HepG2 (cell line): ENCODE results near the gene AHSG. TPM values are rescaled to one million over a fixed set of nuclear protein-coding genes. Genes with fewer than 3 reads are reported as not detected.

ENCODE experiments used
- ATF7 ChIP-seq, 2 experiments: fragments of 450-650 bp in 1 of 2; sonication (generic) in 1 of 2; formaldehyde crosslinking in 1 of 2; IDR thresholded peaks; 2 replicates each; pipeline versions ENCODE4 v1.4.0 to v1.6.1; 2016 to 2020; ENCODE audit warnings: antibody characterized with exemption in 1 of 2, mild to moderate bottlenecking in 1 of 2, missing genetic modification reagents in 1 of 2
- MAZ ChIP-seq, 2 experiments: sonication (generic) in 1 of 2; formaldehyde crosslinking in 1 of 2; IDR thresholded peaks; 2 replicates each; pipeline versions ENCODE4 v1.5.0 to v1.6.1; 2012 to 2020; ENCODE audit warnings: low read depth in 2 of 2, mild to moderate bottlenecking in 2 of 2, borderline replicate concordance in 1 of 2, improper control_type of control experiment in 1 of 2, low read length in 1 of 2, missing genetic modification reagents in 1 of 2, moderate library complexity in 1 of 2
- MIXL1 ChIP-seq: IDR thresholded peaks from 2 replicates; pipeline ENCODE4 v1.6.1; 2016
- NR2F1 ChIP-seq, 2 experiments: fragments of 450-650 bp in 1 of 2; formaldehyde crosslinking in 1 of 2; IDR thresholded peaks; 2 replicates each; pipeline versions ENCODE4 v1.5.0 to v1.6.1; 2016 to 2020; ENCODE audit warnings: mild to moderate bottlenecking in 1 of 2, missing compliant biosample characterization in 1 of 2, missing genetic modification reagents in 1 of 2, moderate library complexity in 1 of 2
- POLR2G ChIP-seq: fragments of 200-400 bp; formaldehyde crosslinking; IDR thresholded peaks from 2 replicates; pipeline ENCODE4 v1.6.1; 2018; ENCODE audit warnings: mild to moderate bottlenecking, low read depth, low read length, moderate library complexity
- PRMT3 ChIP-seq: sonication (generic); formaldehyde crosslinking; IDR thresholded peaks from 2 replicates; pipeline ENCODE4 v1.8.1; 2022; ENCODE audit warnings: low read depth, mild to moderate bottlenecking, moderate library complexity, missing genetic modification reagents, borderline replicate concordance
- ZFP36 ChIP-seq: fragments of 150-350 bp; IDR thresholded peaks from 2 replicates; pipeline ENCODE4 v1.6.1; 2018; ENCODE audit warnings: borderline replicate concordance, low read length, low read depth; ENCODE audit not compliant: partially characterized antibody
- ZFP37 ChIP-seq: sonication (generic); formaldehyde crosslinking; IDR thresholded peaks from 2 replicates; pipeline ENCODE4 v1.4.0; 2020; ENCODE audit warnings: missing genetic modification reagents, borderline replicate concordance
- ZKSCAN8 ChIP-seq: IDR thresholded peaks from 2 replicates; pipeline ENCODE4 v1.6.1; 2016; ENCODE audit warnings: borderline replicate concordance, missing genetic modification reagents, missing compliant biosample characterization
- ZNF160 ChIP-seq: sonication (generic); formaldehyde crosslinking; IDR thresholded peaks from 2 replicates; pipeline ENCODE4 v1.8.0; 2022; ENCODE audit warnings: mild to moderate bottlenecking, inconsistent platforms, missing genetic modification reagents
- ZNF20 ChIP-seq: sonication (generic); formaldehyde crosslinking; IDR thresholded peaks from 2 replicates; pipeline ENCODE4 v1.4.0; 2020; ENCODE audit warnings: mild to moderate bottlenecking, moderate library complexity, missing genetic modification reagents
- ZNF24 ChIP-seq: fragments of 450-650 bp; IDR thresholded peaks from 2 replicates; pipeline ENCODE4 v1.6.1; 2017; ENCODE audit warnings: antibody characterized with exemption, mild to moderate bottlenecking
- ZNF329 ChIP-seq: sonication (generic); formaldehyde crosslinking; IDR thresholded peaks from 2 replicates; pipeline ENCODE4 v1.9.0; 2021; ENCODE audit warnings: low read depth, mild to moderate bottlenecking, missing genetic modification reagents
- ZNF441 ChIP-seq: sonication (generic); formaldehyde crosslinking; IDR thresholded peaks from 2 replicates; pipeline ENCODE4 v1.7.0; 2021; ENCODE audit warnings: missing genetic modification reagents, borderline replicate concordance
- ZNF709 ChIP-seq: sonication (generic); formaldehyde crosslinking; IDR thresholded peaks from 2 replicates; pipeline ENCODE4 v1.5.0; 2020; ENCODE audit warnings: mild to moderate bottlenecking, missing genetic modification reagents
- polyA plus RNA-seq, 8 experiments: library from polyadenylated mRNA; depleted of rRNA in 3 of 8; stranded (reverse) in 7 of 8; unstranded in 1 of 8; fragments of >200 nt; fragmentation: Illumina TruSeq in 4 of 8; extraction: Trizol in 4 of 8; gene quantifications; 2 replicates each; pipeline versions ENCODE4 v1.2.1 to v1.2.3, GENCODE V29; 2011 to 2016; ENCODE audit warnings: low read depth in 4 of 8, missing spikeins in 1 of 8, mixed read lengths in 1 of 8; ENCODE audit not compliant: insufficient read depth in 1 of 8
- total RNA-seq, 5 experiments: library from RNA; depleted of rRNA; stranded (reverse); fragments of >200 nt; fragmentation: Illumina TruSeq; extraction: Trizol; gene quantifications; 2 replicates each; pipeline ENCODE4 v1.2.3, GENCODE V29; 2016; ENCODE audit warnings: low read depth in 1 of 5
- TF ChIP-seq, protein P1 (sequence below): sonication (generic); formaldehyde crosslinking; IDR thresholded peaks from 2 replicates; pipeline ENCODE4 v1.8.0; 2022; ENCODE audit warnings: missing genetic modification reagents, mild to moderate bottlenecking, moderate library complexity, borderline replicate concordance
- TF ChIP-seq, protein P2 (sequence below): sonication (generic); formaldehyde crosslinking; IDR thresholded peaks from 2 replicates; pipeline ENCODE4 v1.8.0; 2022; ENCODE audit warnings: mild to moderate bottlenecking, missing genetic modification reagents; ENCODE audit not compliant: insufficient replicate concordance
- TF ChIP-seq, protein P3 (sequence below): sonication (generic); formaldehyde crosslinking; IDR thresholded peaks from 2 replicates; pipeline ENCODE4 v1.4.0; 2020; ENCODE audit warnings: mild to moderate bottlenecking, missing genetic modification reagents
- TF ChIP-seq, protein P4 (sequence below): sonication (generic); formaldehyde crosslinking; IDR thresholded peaks from 2 replicates; pipeline ENCODE4 v1.5.0; 2020; ENCODE audit warnings: mild to moderate bottlenecking, low read depth, missing genetic modification reagents, borderline replicate concordance
- TF ChIP-seq, protein P5 (sequence below): sonication (generic); formaldehyde crosslinking; IDR thresholded peaks from 2 replicates; pipeline ENCODE4 v1.8.0; 2022; ENCODE audit warnings: mild to moderate bottlenecking, missing genetic modification reagents, borderline replicate concordance

Gene AHSG
- total and polyA plus RNA-seq, 2 of the 13 experiments (the other 11 are each of a cell fraction or from before 2014, with no cell fraction given) = 2,043 to 19,152 TPM

DNA sequence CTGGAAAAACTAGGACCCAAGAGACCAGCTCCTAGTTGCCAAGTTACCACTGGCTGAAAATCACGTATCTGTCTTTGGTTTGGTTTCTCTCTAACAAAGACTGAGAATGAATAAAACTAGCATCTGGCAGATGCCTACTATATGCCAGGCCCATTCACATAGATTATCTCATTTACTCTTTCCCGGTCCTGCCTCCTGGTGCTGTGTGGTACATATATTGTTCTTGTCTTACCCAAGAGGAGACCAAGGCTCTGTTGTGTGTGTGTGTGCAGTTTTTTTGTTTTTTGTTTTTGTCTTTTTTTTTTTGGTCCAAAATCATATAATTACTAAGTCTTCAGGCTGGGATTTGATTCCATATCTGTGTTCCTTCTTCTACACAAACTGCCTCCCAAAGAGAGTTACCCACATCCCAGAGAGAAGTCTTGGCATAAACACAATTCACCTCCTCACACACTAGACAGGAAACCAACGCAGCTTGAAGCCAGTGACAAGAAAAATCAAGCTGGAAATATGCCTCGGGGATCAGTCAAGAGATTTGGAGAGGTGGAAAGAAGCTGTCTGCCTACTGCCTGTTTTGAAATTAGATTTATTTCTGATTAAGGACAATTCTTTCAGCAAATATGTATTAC, 891 bp downstream of the AHSG start (continued):
- TF ChIP-seq, protein P1, sequence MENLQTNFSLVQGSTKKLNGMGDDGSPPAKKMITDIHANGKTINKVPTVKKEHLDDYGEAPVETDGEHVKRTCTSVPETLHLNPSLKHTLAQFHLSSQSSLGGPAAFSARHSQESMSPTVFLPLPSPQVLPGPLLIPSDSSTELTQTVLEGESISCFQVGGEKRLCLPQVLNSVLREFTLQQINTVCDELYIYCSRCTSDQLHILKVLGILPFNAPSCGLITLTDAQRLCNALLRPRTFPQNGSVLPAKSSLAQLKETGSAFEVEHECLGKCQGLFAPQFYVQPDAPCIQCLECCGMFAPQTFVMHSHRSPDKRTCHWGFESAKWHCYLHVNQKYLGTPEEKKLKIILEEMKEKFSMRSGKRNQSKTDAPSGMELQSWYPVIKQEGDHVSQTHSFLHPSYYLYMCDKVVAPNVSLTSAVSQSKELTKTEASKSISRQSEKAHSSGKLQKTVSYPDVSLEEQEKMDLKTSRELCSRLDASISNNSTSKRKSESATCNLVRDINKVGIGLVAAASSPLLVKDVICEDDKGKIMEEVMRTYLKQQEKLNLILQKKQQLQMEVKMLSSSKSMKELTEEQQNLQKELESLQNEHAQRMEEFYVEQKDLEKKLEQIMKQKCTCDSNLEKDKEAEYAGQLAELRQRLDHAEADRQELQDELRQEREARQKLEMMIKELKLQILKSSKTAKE (CRISPR knock-in tag) = peak; percentile 40; the same call in 1 of the 2 replicates
- peak; percentile 34; the same call in 1 of the 2 replicates for TF ChIP-seq MIXL1 (CRISPR knock-in tag)
- TF ChIP-seq, protein P2, sequence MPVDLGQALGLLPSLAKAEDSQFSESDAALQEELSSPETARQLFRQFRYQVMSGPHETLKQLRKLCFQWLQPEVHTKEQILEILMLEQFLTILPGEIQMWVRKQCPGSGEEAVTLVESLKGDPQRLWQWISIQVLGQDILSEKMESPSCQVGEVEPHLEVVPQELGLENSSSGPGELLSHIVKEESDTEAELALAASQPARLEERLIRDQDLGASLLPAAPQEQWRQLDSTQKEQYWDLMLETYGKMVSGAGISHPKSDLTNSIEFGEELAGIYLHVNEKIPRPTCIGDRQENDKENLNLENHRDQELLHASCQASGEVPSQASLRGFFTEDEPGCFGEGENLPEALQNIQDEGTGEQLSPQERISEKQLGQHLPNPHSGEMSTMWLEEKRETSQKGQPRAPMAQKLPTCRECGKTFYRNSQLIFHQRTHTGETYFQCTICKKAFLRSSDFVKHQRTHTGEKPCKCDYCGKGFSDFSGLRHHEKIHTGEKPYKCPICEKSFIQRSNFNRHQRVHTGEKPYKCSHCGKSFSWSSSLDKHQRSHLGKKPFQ (CRISPR knock-in tag) = peak; percentile 20
- no peak for TF ChIP-seq ZNF24
- peak; percentile 63 for TF ChIP-seq POLR2G
- 0 out of 2 replicates have a peak, but pooled peaks have one; percentile 33 for TF ChIP-seq ZNF20 (CRISPR knock-in tag)
- TF ChIP-seq ZKSCAN8 (CRISPR knock-in tag) = no peak
- no peak for TF ChIP-seq ZNF329 (CRISPR knock-in tag)
- TF ChIP-seq ZNF160 (CRISPR knock-in tag) = peak; percentile 3; the same call in 1 of the 2 replicates
- no peak for TF ChIP-seq PRMT3 (CRISPR knock-in tag)
- TF ChIP-seq, protein P3, sequence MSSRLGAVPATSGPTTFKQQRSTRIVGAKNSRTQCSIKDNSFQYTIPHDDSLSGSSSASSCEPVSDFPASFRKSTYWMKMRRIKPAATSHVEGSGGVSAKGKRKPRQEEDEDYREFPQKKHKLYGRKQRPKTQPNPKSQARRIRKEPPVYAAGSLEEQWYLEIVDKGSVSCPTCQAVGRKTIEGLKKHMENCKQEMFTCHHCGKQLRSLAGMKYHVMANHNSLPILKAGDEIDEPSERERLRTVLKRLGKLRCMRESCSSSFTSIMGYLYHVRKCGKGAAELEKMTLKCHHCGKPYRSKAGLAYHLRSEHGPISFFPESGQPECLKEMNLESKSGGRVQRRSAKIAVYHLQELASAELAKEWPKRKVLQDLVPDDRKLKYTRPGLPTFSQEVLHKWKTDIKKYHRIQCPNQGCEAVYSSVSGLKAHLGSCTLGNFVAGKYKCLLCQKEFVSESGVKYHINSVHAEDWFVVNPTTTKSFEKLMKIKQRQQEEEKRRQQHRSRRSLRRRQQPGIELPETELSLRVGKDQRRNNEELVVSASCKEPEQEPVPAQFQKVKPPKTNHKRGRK (CRISPR knock-in tag) = 0 out of 2 replicates have a peak, but pooled peaks have one; percentile 13
- TF ChIP-seq ZFP37 (CRISPR knock-in tag) = peak; percentile 55; the same call in 1 of the 2 replicates
- peak; percentile 6; the same call in 1 of the 2 replicates for TF ChIP-seq ZNF441 (CRISPR knock-in tag)
- TF ChIP-seq, protein P4, sequence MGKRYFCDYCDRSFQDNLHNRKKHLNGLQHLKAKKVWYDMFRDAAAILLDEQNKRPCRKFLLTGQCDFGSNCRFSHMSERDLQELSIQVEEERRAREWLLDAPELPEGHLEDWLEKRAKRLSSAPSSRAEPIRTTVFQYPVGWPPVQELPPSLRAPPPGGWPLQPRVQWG (CRISPR knock-in tag) = 0 out of 2 replicates have a peak, but pooled peaks have one; percentile 62
- TF ChIP-seq, protein P5, sequence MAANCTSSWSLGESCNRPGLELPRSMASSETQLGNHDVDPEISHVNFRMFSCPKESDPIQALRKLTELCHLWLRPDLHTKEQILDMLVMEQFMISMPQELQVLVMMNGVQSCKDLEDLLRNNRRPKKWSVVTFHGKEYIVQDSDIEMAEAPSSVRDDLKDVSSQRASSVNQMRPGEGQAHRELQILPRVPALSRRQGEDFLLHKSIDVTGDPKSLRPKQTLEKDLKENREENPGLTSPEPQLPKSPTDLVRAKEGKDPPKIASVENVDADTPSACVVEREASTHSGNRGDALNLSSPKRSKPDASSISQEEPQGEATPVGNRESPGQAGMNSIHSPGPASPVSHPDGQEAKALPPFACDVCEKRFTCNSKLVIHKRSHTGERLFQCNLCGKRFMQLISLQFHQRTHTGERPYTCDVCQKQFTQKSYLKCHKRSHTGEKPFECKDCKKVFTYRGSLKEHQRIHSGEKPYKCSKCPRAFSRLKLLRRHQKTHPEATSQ = 0 out of 2 replicates have a peak, but pooled peaks have one; percentile 1
- no peak for TF ChIP-seq ZFP36
- TF ChIP-seq NR2F1 (CRISPR knock-in tag; IDR thresholded peaks at IDR 0.05) = no peak
- TF ChIP-seq ZNF709 (CRISPR knock-in tag) = no peak
- TF ChIP-seq ATF7 (IDR thresholded peaks at IDR 0.05) = no peak
- no peak for TF ChIP-seq ATF7 (CRISPR knock-in tag; IDR thresholded peaks at IDR 0.05)
- TF ChIP-seq MAZ (IDR thresholded peaks at IDR 0.05; ENCODE audit: borderline replicate concordance, low read depth, low read length) = no peak
- peak; percentile 3; the same call in 1 of the 2 replicates for TF ChIP-seq MAZ (CRISPR knock-in tag; IDR thresholded peaks at IDR 0.05; ENCODE audit: low read depth)
